RPMI7951 (cell line): Measurements from ENCODE around the gene HDAC11. TPM values are rescaled to one million over a fixed set of nuclear protein-coding genes. Genes with fewer than 3 reads are reported as not detected.
A peak's percentile ranks its signal among the peaks of the same experiment; 100 is the strongest.
"Not testable (repeated sequence)": the region's sequence is repeated elsewhere in the genome, so short reads cannot be mapped to it uniquely, and the experiment has no call there.

Experiments used
- DNase-seq: peaks from one replicate; pipeline ENCODE4 v3.0.0-alpha.2; 2012; ENCODE audit warnings: low read depth
- total RNA-seq: library from RNA; depleted of rRNA; stranded (reverse); fragments of >200 nt; shearing (Covaris generic); gene quantifications from 2 replicates; pipeline ENCODE4 v1.2.3, GENCODE V29; 2014; rRNA removed

Gene HDAC11, protein sequence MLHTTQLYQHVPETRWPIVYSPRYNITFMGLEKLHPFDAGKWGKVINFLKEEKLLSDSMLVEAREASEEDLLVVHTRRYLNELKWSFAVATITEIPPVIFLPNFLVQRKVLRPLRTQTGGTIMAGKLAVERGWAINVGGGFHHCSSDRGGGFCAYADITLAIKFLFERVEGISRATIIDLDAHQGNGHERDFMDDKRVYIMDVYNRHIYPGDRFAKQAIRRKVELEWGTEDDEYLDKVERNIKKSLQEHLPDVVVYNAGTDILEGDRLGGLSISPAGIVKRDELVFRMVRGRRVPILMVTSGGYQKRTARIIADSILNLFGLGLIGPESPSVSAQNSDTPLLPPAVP
- total RNA-seq, result 9.4 and 16.0 TPM in 2 replicates

DNA sequence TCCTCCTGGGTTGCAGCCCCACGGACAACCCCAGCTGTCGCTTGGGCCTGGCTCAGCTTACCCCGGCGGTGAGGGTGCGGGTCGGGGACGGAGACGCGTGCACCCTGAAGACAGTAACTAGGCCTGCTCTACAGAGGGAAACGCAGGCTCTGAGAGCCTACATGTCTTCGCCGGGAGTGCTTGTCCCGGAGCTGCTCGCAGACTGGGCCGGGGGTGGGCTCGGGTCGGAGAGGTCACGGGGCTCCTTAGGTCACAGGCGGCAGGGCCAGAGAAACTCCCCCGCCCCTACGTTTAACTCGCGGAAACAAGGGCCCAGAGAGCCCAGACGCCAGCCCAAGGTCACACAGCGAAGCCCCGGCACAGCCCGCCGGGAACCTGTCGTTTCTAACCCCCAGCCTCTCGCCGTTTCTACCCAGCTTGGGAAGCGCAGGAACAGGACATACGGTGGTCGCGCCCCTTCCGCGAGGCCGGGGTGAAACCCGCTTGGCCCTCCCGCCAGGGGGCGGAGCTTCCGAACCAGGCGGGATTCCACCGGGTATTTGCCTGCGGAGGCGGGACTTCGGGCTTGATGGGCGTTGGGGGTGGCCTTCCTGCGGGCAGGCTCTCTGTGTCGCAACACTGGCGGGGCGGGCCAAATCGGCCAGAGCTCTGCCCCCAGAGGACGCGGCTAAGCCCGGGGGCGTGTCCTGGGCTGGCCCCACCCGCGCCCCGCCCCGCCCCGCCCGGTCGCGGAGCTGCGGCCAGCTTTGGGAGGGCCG lies at the start of gene HDAC11:
HDAC11 (plus strand) TSS at position 725 of the 758 bp plus-strand sequence. CDS start 42 bp downstream, outside the sequence.
- peak; percentile 96 for DNase-seq

GRCh38 chr3:13430411-13430875 lies 49.7 kb upstream of the HDAC11 start:
- DNase-seq, result not testable (repeated sequence)

DNA sequence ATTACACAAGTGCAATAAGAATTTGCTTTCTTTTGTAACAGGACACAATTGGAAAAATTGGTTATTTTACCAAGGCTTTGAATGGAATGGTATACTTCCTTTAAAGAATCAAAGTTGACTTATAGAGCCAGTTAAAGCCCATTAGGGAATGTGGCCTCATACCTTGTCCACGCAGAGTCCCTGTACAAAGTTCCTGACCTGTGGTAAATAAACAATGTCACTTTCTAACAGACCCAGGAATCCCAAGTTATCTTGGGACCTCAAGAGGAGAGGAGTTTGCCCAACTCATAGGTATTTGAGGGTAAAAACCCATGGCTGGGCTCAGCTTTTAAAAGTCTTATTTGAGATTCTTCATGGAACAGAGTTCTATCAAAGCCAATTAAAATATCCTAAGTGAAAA lies 48.0 kb upstream of the HDAC11 start:
- DNase-seq, result no peak

- DNase-seq, result no peak
These were observed 46.2 kb upstream of the HDAC11 start for GRCh38 chr3:13433912-13434311.

DNA sequence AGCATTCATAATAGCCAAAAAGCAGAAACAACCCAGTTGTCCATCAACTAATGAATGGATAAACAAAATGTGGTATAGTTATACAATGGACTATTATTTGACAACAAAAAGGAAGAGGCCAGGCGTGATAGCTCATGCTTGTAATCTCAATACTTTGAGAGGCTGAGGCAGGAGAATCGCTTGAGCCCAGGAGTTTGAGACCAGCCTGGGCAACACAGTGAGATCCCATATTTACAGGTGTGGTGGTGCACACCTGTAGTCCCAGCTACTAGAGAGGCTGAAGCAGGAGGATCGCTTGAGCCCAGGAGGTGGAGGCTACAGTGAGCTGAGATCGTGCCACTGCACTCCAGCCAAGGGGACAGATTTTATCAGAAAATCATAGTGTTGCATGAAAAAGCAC lies 43.9 kb upstream of the HDAC11 start:
- DNase-seq, result not testable (repeated sequence)

DNA sequence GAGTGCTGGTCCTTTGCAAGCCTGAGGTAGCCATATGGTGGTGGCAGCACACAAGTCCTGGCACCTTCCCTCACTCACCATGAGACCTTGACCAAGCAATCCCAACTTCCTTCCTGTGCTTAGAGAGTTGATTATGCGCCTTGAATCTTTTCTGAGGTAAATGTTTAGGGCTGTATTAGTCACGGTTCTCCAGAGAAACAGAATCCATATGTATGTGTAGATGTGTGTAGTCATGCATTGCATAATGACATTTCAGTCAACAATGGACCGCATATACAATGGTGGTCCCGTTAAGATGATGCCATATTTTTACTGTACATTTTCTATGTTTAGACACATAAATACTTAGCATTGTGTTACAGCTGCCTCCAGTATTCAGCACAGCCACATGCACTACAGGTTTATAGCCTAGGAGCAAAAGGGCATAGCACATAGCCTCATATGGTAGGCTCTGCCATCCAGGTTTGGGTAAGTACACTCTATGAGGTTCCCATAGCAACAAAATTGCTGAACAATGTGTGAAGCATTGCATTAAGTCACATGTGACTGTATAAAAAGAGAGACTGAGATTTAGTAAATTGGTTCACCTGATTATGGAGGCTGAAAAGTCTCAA lies 39.8 kb upstream of the HDAC11 start:
- no peak for DNase-seq

- not testable (repeated sequence) for DNase-seq
These were observed 37.2 kb upstream of the HDAC11 start for GRCh38 chr3:13442882-13443281.

- DNase-seq, result peak; percentile 50
These were observed 28.8 kb upstream of the HDAC11 start for GRCh38 chr3:13451301-13451673.

DNA sequence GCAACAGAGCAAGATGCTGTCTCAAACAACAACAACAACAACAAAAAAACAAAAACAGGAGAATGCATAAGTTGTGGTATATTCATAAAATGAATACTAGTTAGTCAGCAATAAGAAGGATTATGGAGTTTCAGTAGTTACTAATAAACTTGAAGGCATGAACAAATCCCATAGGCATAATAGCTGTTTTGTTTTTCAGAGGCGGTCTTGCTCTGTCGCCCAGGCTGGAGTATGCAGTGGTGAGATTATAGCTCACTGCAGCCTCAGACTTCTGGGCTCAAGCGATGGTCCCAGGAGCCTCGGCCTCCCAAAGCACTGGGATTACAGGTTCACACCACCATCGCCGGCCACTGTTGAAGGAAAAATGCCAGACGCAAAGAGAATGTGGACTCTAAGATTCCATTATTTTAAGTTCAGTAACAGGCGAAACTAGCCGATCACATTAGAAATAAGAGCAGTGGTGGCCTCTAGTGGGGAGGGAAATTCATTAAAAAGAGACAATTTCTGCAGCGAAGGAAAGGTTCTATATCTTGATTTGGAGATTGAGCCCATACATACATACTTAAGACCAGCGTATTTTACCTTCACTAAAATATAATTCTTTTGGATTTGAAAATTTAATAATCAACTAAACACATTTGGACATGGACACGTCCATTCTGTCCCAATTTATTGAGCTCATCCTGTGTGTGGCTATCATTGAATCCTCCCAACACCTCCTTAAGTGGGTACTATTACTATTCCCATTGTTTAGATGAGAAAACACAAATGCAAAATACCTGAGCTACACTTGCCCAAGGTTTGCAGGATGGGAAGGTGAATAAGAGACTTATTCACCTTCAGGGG lies 27.4 kb upstream of the HDAC11 start:
- DNase-seq, result peak; percentile 69

GRCh38 chr3:13455644-13456043 lies 24.5 kb upstream of the HDAC11 start:
- no peak for DNase-seq

DNA sequence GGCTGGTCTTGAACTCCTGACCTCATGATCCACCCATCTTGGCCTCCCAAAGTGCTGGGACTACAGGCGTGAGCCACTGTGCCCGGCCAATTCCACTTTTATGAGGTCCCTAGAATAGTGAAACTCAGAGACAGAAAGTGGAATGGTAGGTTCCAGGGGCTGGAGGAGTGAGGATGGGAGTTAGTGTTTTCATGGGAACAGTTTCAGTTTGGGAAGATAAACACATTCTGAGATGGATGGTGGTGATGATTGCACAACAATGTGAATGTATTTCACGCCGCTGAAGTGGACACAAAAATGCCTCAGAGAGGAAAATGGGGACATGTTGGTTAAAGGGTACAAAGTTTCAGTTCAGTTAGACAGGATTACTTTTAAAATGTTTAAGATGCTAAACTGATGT lies 22.5 kb upstream of the HDAC11 start:
- no peak for DNase-seq

GRCh38 chr3:13459605-13460340 lies 20.3 kb upstream of the HDAC11 start:
- no peak for DNase-seq

GRCh38 chr3:13460341-13460736 lies 19.8 kb upstream of the HDAC11 start:
- DNase-seq, result no peak

GRCh38 chr3:13461169-13462124 lies 18.7 kb upstream of the HDAC11 start:
- peak; percentile 40 for DNase-seq

DNA sequence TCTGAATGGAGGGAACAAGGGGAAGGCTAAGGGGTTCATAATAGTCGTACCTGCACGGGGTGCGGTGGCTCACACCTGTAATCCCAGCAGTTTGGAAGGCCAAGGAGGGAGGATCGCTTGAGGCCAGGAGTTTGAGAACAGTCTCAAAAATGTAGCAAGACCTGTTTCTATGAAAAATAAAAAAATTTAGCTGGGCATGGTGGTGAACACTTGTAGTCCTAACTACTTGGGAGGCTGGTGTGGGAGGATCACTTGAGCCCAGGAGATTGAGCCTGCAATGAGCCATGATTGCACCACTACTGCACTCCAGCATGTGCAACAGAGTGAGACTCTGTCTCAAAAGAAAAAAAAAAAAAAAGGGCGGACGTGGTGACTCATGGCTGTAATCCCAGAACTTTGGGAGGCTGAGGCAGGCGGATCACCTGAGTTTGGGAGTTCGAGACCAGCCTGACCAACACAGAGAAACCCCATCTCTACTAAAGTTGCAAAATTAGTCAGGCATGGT lies 17.9 kb upstream of the HDAC11 start:
- DNase-seq, result no peak

DNA sequence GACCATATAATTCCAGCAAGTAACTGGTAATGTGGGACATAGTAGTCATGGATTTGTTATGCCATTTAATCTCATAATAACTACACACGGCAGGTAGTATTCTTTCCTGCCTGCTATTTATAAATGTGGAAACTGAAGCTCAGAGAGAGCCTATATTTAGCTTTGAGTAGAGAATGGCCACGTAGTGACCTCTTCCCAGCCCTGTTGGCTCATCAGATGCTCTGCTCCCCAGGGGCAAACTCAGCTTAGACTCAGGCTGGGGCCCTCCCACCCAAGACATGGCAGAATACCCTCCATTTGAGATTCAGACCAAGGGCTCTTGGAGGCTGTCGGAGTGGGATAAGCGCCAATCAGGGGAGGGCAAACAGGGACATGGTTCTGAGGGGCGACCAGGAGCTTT lies 17.3 kb upstream of the HDAC11 start:
- no peak for DNase-seq

DNA sequence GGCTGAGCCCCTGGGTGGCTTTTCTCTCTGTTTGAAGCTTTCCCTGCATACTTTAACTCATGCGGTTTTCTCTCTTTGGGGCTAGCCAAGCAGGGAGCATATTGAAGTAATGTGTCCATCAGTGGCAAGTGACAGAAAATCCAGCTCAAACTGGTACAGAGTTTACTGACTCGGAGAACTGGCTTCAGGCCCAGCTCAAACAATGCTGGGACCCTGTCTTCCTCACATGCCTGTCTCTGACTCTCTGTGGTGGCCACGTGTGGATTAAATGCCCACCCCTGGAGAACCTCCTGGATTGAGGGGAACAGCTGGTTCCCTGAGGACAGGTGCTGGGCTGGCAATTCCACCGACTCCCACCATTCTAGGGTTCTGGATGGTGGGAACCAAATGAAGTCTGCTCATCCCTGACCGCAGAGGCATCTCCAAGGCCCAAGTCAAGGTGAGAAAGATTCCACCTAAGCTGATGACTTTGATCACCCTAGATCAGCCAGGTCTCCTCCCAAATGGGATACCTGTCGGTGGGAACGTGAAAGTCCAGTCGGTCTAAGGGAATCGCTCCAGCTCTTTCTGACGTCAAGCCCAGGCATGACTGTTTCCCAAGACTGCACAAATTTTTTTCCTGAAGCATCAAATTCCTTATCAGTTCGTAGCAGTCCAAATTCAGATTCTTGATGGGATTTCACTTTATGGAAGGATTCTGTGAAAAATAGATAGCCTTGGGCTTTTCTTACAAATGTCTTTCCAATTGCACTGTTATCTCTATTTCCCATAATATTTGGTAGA lies 16.3 kb upstream of the HDAC11 start:
- no peak for DNase-seq

DNA sequence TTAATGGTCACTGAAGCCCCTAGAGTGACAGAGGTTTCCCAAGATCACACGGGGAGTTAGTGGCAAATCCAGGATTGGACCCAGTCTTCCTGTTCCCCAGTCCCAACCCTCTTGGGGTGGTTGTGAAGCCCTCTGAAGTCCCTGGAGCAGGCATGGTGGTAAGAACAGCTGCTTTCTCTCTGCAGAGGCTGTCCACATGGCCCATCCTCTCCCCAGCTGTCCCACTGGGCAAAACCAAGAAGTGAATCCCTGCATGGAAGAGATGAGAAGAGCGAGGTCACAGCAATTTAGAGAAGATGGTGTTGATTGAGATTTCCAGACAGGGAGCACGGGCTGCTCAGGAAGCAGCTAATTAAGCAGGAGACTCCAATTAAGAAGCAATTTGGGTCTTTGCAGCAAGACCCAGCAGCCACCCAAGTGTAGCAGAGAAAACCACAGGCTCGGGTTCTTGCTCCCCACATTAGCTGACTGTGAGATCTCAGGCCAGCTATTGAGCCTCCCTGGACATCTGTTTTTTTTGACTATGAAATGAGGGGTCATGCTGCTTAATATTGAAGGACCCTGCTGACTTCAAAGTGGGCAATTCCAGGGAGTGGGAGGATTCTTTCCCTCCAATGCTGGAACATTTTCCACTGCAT lies 14.8 kb upstream of the HDAC11 start:
- DNase-seq, result no peak
